ENCODE data around the gene ZNF367. TPM values are rescaled to one million over a fixed set of nuclear protein-coding genes. Genes with fewer than 3 reads are reported as not detected.

ZNF367 gene
- total RNA-seq, 2 experiments from 2014 or later = 29.3 to 30.1 TPM

- no peak overlapping the region for H3K27ac Mint-ChIP-seq
- POLR2A ChIA-PET = no interaction called here
Measured at GRCh38 chr9:96460882-96461281, 42.7 kb upstream of the ZNF367 start.

GRCh38 chr9:96460470-96460869, 42.3 kb upstream of the ZNF367 start:
- ChIA-PET POLR2A (no interaction called here), CTCF (interaction anchor here (0.6 to 1.9 kb wide), 3 partner anchors 11 to 190 kb away, joined by 3 to 5 read pairs (median 3); partner anchors contain the start of gene HABP4)
- DNase-seq (no peak), ATAC-seq (no peak)
- H3K27me3 Mint-ChIP-seq = no peaks in the 10 kb centered on the region
- H3K4me1 Mint-ChIP-seq (ENCODE audit: low read depth) = peaks cover 10% of the 10 kb centered on the region
- H3K27ac Mint-ChIP-seq = no peak overlapping the region
- H3K4me3 Mint-ChIP-seq = no peak overlapping the region
- H3K36me3 Mint-ChIP-seq (ENCODE audit: low read depth) = peaks cover 5% of the 10 kb centered on the region
- intact Hi-C loops (cut with micrococcal nuclease) = no loop called here
- H3K9me3 Mint-ChIP-seq = no peaks in the 10 kb centered on the region
- TF ChIP-seq CTCF (IDR thresholded peaks at IDR 0.05) = no peak

More at GRCh38 chr9:96460882-96461281, 42.7 kb upstream of the ZNF367 start:
- DNase-seq (no peak), ATAC-seq (no peak)
- no peak for TF ChIP-seq CTCF (IDR thresholded peaks at IDR 0.05)
- CTCF ChIA-PET = interaction anchor here (0.6 to 1.9 kb wide), 2 partner anchors 19 to 189 kb away, joined by 3 to 5 read pairs; no protein-coding TSS in a partner anchor
- intact Hi-C loops (cut with micrococcal nuclease) = no loop called here
- H3K36me3 Mint-ChIP-seq (ENCODE audit: low read depth) = peaks cover 9% of the 10 kb centered on the region
- no peaks in the 10 kb centered on the region for H3K9me3 Mint-ChIP-seq
- no peaks in the 10 kb centered on the region for H3K27me3 Mint-ChIP-seq
- H3K4me1 Mint-ChIP-seq (ENCODE audit: low read depth) = peaks cover 10% of the 10 kb centered on the region
- no peak overlapping the region for H3K4me3 Mint-ChIP-seq

- Mint-ChIP-seq H3K4me3 (no peak overlapping the region), H3K9me3 (no peaks in the 10 kb centered on the region), H3K27me3 (no peaks in the 10 kb centered on the region), H3K36me3 (ENCODE audit: low read depth) (peaks cover 4% of the 10 kb centered on the region), H3K27ac (no peak overlapping the region), H3K4me1 (ENCODE audit: low read depth) (peaks cover 10% of the 10 kb centered on the region)
- no peak for ATAC-seq
- no peak for DNase-seq
- intact Hi-C loops (cut with micrococcal nuclease) = no loop called here
- no peak for TF ChIP-seq CTCF (IDR thresholded peaks at IDR 0.05)
- ChIA-PET POLR2A (no interaction called here), CTCF (interaction anchor here (1.0 kb wide), 1 partner anchor 10 kb away, joined by 3 read pairs; the partner anchor contains the start of gene HABP4)
Measured at GRCh38 chr9:96459268-96460007, 41.3 kb upstream of the ZNF367 start.

GRCh38 chr9:96458226-96458625, 40.1 kb upstream of the ZNF367 start:
- intact Hi-C loops (cut with micrococcal nuclease) = no loop called here
- H3K9me3 Mint-ChIP-seq = no peaks in the 10 kb centered on the region
- CTCF ChIA-PET = interaction anchor here (1.3 kb wide), 1 partner anchor 16 kb away, joined by 3 read pairs; no protein-coding TSS in a partner anchor
- ATAC-seq (no peak), DNase-seq (no peak)
- no peak for TF ChIP-seq CTCF (IDR thresholded peaks at IDR 0.05)
- peaks cover 18% of the 10 kb centered on the region for H3K4me1 Mint-ChIP-seq (ENCODE audit: low read depth)
- no peak overlapping the region for H3K4me3 Mint-ChIP-seq
- POLR2A ChIA-PET = interaction anchor here (1.1 kb wide), 1 partner anchor 10 kb away, joined by 3 read pairs; no protein-coding TSS in a partner anchor
- H3K27me3 Mint-ChIP-seq = no peaks in the 10 kb centered on the region
- peak overlapping the region; percentile 10 for H3K27ac Mint-ChIP-seq
- peaks cover 4% of the 10 kb centered on the region for H3K36me3 Mint-ChIP-seq (ENCODE audit: low read depth)

- Mint-ChIP-seq H3K36me3 (ENCODE audit: low read depth) (peaks cover 4% of the 10 kb centered on the region), H3K27ac (no peak overlapping the region), H3K4me3 (no peak overlapping the region), H3K4me1 (ENCODE audit: low read depth) (peaks cover 22% of the 10 kb centered on the region), H3K9me3 (no peaks in the 10 kb centered on the region), H3K27me3 (no peaks in the 10 kb centered on the region)
- CTCF ChIA-PET = interaction anchor here (1.0 to 1.3 kb wide), 2 partner anchors 15 kb away, joined by 3 read pairs; no protein-coding TSS in a partner anchor
- POLR2A ChIA-PET = interaction anchor here (1.1 kb wide), 1 partner anchor 11 kb away, joined by 3 read pairs; no protein-coding TSS in a partner anchor
- ATAC-seq = no peak
- DNase-seq = no peak
- no peak for TF ChIP-seq CTCF (IDR thresholded peaks at IDR 0.05)
- intact Hi-C loops (cut with micrococcal nuclease) = no loop called here
Measured at GRCh38 chr9:96457266-96457665, 39.1 kb upstream of the ZNF367 start.

All from activated CD8-positive, alpha-beta T cell treated with anti-CD3 and anti-CD28 coated beads for 36 hours (primary cell).